ENCODE measurements around the gene NANOS3. TPM values are rescaled to one million over a fixed set of nuclear protein-coding genes. Genes with fewer than 3 reads are reported as not detected.

Gene NANOS3
- total RNA-seq, 2 experiments from 2014 or later: 2.3 TPM; not detected in 1

GRCh38 chr19:13875824-13876223, 1.1 kb upstream of the NANOS3 start:
- Mint-ChIP-seq H3K4me1 (peaks cover 9% of the 10 kb centered on the region), H3K4me3 (no peak overlapping the region), H3K27ac (no peak overlapping the region), H3K36me3 (no peaks in the 10 kb centered on the region), H3K27me3 (peaks cover 19% of the 10 kb centered on the region), H3K9me3 (no peaks in the 10 kb centered on the region)
- no peak for DNase-seq
- POLR2A ChIA-PET: interaction anchor here (1.3 kb wide), 1 partner anchor 196 kb away, joined by 3 read pairs; no protein-coding TSS in a partner anchor
- no peak for ATAC-seq (ENCODE audit: low read depth)

- no peak for ATAC-seq (ENCODE audit: low read depth)
- DNase-seq: no peak
- Mint-ChIP-seq H3K4me1 (peaks cover 24% of the 10 kb centered on the region), H3K4me3 (no peak overlapping the region), H3K9me3 (no peaks in the 10 kb centered on the region), H3K27me3 (peaks cover 13% of the 10 kb centered on the region), H3K36me3 (no peaks in the 10 kb centered on the region), H3K27ac (no peak overlapping the region)
- POLR2A ChIA-PET: interaction anchor here (1.3 kb wide), 1 partner anchor 194 kb away, joined by 3 read pairs; no protein-coding TSS in a partner anchor
Measured at GRCh38 chr19:13877303-13877702, 369 bp downstream of the NANOS3 start.

- Mint-ChIP-seq H3K27me3 (peaks cover 4% of the 10 kb centered on the region), H3K36me3 (no peaks in the 10 kb centered on the region), H3K27ac (peak overlapping the region; percentile 73), H3K4me1 (peaks cover 31% of the 10 kb centered on the region), H3K4me3 (peak overlapping the region; percentile 62), H3K9me3 (no peaks in the 10 kb centered on the region)
- DNase-seq: peak; percentile 100
- POLR2A ChIA-PET: interaction anchor here (0.6 to 3.8 kb wide), 9 partner anchors 73 to 256 kb away, joined by 3 to 19 read pairs (median 4); partner anchors contain the start of genes ASF1B, IL27RA and MISP3
- ATAC-seq (ENCODE audit: low read depth): peak; percentile 93
Measured at GRCh38 chr19:13880059-13881043, 3.4 kb downstream of the NANOS3 start.

- no peaks in the 10 kb centered on the region for H3K27me3 Mint-ChIP-seq
- H3K4me3 Mint-ChIP-seq: peak overlapping the region; percentile 62
- peaks cover 36% of the 10 kb centered on the region for H3K4me1 Mint-ChIP-seq
- H3K27ac Mint-ChIP-seq: peak overlapping the region; percentile 73
- H3K9me3 Mint-ChIP-seq: no peaks in the 10 kb centered on the region
- POLR2A ChIA-PET: interaction anchor here (0.5 to 3.8 kb wide), 14 partner anchors 24 to 255 kb away, joined by 3 to 19 read pairs (median 4); partner anchors contain the start of genes ASF1B, BRME1, CC2D1A and DCAF15
- no peaks in the 10 kb centered on the region for H3K36me3 Mint-ChIP-seq
- peak; percentile 55 for DNase-seq
- ATAC-seq (ENCODE audit: low read depth): no peak
Measured at GRCh38 chr19:13881251-13881691, 4.3 kb downstream of the NANOS3 start.

GRCh38 chr19:13881692-13882418, 4.9 kb downstream of the NANOS3 start:
- peaks cover 42% of the 10 kb centered on the region for H3K4me1 Mint-ChIP-seq
- peak overlapping the region; percentile 62 for H3K4me3 Mint-ChIP-seq
- H3K9me3 Mint-ChIP-seq: no peaks in the 10 kb centered on the region
- DNase-seq (peak; percentile 67), ATAC-seq (ENCODE audit: low read depth) (peak; percentile 10)
- no peaks in the 10 kb centered on the region for H3K27me3 Mint-ChIP-seq
- H3K36me3 Mint-ChIP-seq: no peaks in the 10 kb centered on the region
- peak overlapping the region; percentile 66 for H3K27ac Mint-ChIP-seq
- POLR2A ChIA-PET: interaction anchor here (0.5 to 3.8 kb wide), 18 partner anchors 24 to 255 kb away, joined by 3 to 19 read pairs (median 3); partner anchors contain the start of genes ASF1B, BRME1, CC2D1A and DCAF15

GRCh38 chr19:13882419-13882795, 5.5 kb downstream of the NANOS3 start:
- POLR2A ChIA-PET: interaction anchor here (0.9 to 3.8 kb wide), 13 partner anchors 23 to 254 kb away, joined by 3 to 19 read pairs (median 3); partner anchors contain the start of genes ASF1B, BRME1, CC2D1A and DCAF15
- H3K27ac Mint-ChIP-seq: peak overlapping the region; percentile 66
- peak overlapping the region; percentile 62 for H3K4me3 Mint-ChIP-seq
- peaks cover 47% of the 10 kb centered on the region for H3K4me1 Mint-ChIP-seq
- DNase-seq (no peak), ATAC-seq (ENCODE audit: low read depth) (no peak)
- no peaks in the 10 kb centered on the region for H3K9me3 Mint-ChIP-seq
- H3K36me3 Mint-ChIP-seq: no peaks in the 10 kb centered on the region
- H3K27me3 Mint-ChIP-seq: no peaks in the 10 kb centered on the region

- POLR2A ChIA-PET: interaction anchor here (0.6 to 3.8 kb wide), 9 partner anchors 11 to 254 kb away, joined by 3 to 19 read pairs (median 4); partner anchors contain the start of genes ASF1B, BRME1, CC2D1A and MISP3
- ATAC-seq (ENCODE audit: low read depth): no peak
- no peaks in the 10 kb centered on the region for H3K9me3 Mint-ChIP-seq
- peaks cover 49% of the 10 kb centered on the region for H3K4me1 Mint-ChIP-seq
- no peaks in the 10 kb centered on the region for H3K27me3 Mint-ChIP-seq
- H3K27ac Mint-ChIP-seq: no peak overlapping the region
- H3K4me3 Mint-ChIP-seq: peak overlapping the region; percentile 42
- DNase-seq: no peak
- no peaks in the 10 kb centered on the region for H3K36me3 Mint-ChIP-seq
Measured at GRCh38 chr19:13882836-13883235, 5.9 kb downstream of the NANOS3 start.

GRCh38 chr19:13883516-13884064, 6.7 kb downstream of the NANOS3 start:
- Mint-ChIP-seq H3K4me3 (no peak overlapping the region), H3K9me3 (no peaks in the 10 kb centered on the region), H3K27me3 (no peaks in the 10 kb centered on the region), H3K4me1 (peaks cover 49% of the 10 kb centered on the region), H3K36me3 (no peaks in the 10 kb centered on the region), H3K27ac (peak overlapping the region; percentile 33)
- ATAC-seq (ENCODE audit: low read depth): no peak
- POLR2A ChIA-PET: interaction anchor here (0.6 to 2.0 kb wide), 4 partner anchors 11 to 164 kb away, joined by 3 to 6 read pairs (median 4); partner anchors contain the start of genes BRME1 and CC2D1A
- DNase-seq: no peak

GRCh38 chr19:13884726-13885591, 8.0 kb downstream of the NANOS3 start:
- POLR2A ChIA-PET: interaction anchor here (2.5 kb wide), 1 partner anchor 147 kb away, joined by 6 read pairs; the partner anchor contains the start of gene IL27RA
- Mint-ChIP-seq H3K27ac (no peak overlapping the region), H3K9me3 (no peaks in the 10 kb centered on the region), H3K27me3 (no peaks in the 10 kb centered on the region), H3K36me3 (no peaks in the 10 kb centered on the region), H3K4me1 (peaks cover 48% of the 10 kb centered on the region), H3K4me3 (no peak overlapping the region)
- ATAC-seq (ENCODE audit: low read depth): no peak
- no peak for DNase-seq

- Mint-ChIP-seq H3K27ac (peak overlapping the region; percentile 42), H3K9me3 (no peaks in the 10 kb centered on the region), H3K4me3 (no peak overlapping the region), H3K36me3 (no peaks in the 10 kb centered on the region), H3K4me1 (peaks cover 41% of the 10 kb centered on the region), H3K27me3 (no peaks in the 10 kb centered on the region)
- POLR2A ChIA-PET: interaction anchor here (2.5 kb wide), 1 partner anchor 146 kb away, joined by 6 read pairs; the partner anchor contains the start of gene IL27RA
- DNase-seq (no peak), ATAC-seq (ENCODE audit: low read depth) (no peak)
Measured at GRCh38 chr19:13885826-13886365, 9.0 kb downstream of the NANOS3 start.

GRCh38 chr19:13887018-13887436, 10.1 kb downstream of the NANOS3 start:
- peaks cover 30% of the 10 kb centered on the region for H3K4me1 Mint-ChIP-seq
- H3K27ac Mint-ChIP-seq: no peak overlapping the region
- ATAC-seq (ENCODE audit: low read depth): peak; percentile 67
- POLR2A ChIA-PET: interaction anchor here (0.7 to 2.5 kb wide), 2 partner anchors 11 to 145 kb away, joined by 6 read pairs; partner anchors contain the start of gene IL27RA
- H3K9me3 Mint-ChIP-seq: no peaks in the 10 kb centered on the region
- DNase-seq: no peak
- no peaks in the 10 kb centered on the region for H3K27me3 Mint-ChIP-seq
- no peaks in the 10 kb centered on the region for H3K36me3 Mint-ChIP-seq
- no peak overlapping the region for H3K4me3 Mint-ChIP-seq
